M059J (cell line): ENCODE data around the gene ARL3. TPM values are rescaled to one million over a fixed set of nuclear protein-coding genes. Genes with fewer than 3 reads are reported as not detected.
"Not testable (repeated sequence)": the region's sequence is repeated elsewhere in the genome, so short reads cannot be mapped to it uniquely, and the experiment has no call there.

Experiments used
- DNase-seq: peaks from one replicate; pipeline ENCODE4 v3.0.0-alpha.2; 2012; ENCODE audit warnings: low read depth
- total RNA-seq: library from RNA; depleted of rRNA; stranded (reverse); fragments of >200 nt; shearing (Covaris generic); gene quantifications from 2 replicates; pipeline ENCODE4 v1.2.3, GENCODE V29; 2014

Gene ARL3
- total RNA-seq, 1 experiment from 2014 or later = 11.9 TPM

DNA sequence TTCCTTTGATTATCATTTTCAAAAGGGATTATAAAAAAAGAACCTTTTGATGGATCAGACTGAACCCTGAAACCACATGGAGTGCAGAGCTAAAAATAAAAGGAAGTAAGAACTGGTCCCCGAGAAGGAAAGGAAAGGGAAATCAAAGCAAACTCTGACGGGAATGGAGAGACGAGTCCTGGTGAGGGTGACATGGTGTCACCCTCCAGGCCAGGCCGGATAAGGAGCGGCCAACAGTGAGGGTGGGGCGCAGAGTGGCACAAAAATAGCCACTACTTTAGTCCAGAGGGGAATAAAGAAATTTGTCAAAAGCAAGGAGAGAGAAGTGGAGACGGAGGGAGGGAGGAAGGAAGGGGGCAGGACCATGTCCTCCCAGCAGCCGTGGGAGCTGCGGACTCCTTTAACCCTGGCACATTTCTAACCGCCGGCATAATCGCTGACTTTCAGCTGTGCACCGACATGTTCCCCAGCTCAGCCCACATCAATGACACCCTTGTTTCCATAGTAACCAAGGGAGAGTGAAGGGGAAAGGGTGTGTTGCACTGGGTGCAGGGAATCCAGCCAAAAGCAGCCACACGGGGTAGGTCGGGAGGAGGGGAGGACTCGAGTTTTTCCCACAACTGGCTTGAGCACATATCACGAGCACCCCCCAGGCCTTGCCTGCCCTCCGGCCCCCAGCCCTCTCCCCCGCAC, 40.2 kb downstream of the ARL3 start:
- DNase-seq = no peak

DNA sequence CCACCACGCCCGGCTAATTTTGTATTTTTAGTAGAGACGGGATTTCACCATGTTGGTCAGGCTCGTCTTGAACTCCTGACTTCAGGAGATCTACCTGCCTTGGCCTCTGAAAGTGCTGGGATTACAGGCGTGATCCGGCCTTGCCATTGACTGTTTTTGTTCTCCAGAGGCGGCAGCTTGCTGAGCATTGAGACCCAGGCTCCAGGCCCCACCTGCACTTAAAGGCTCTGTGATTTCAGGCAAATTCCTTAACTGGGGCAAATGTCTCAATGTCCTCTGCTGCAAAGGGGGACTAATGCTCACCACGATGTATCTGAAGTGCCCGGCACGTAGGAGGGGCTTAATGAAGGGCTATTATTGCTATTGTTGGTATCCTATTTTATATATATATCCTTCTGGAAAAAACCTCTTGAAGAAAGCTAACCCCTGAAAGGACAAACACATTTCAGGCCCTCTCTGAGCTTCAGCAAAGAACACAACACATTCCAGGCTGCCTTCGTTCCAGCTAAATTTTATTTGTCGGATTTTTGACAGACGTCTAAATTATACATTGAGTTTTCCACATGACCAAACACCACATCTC, 40.9 kb downstream of the ARL3 start:
- no peak for DNase-seq

DNA sequence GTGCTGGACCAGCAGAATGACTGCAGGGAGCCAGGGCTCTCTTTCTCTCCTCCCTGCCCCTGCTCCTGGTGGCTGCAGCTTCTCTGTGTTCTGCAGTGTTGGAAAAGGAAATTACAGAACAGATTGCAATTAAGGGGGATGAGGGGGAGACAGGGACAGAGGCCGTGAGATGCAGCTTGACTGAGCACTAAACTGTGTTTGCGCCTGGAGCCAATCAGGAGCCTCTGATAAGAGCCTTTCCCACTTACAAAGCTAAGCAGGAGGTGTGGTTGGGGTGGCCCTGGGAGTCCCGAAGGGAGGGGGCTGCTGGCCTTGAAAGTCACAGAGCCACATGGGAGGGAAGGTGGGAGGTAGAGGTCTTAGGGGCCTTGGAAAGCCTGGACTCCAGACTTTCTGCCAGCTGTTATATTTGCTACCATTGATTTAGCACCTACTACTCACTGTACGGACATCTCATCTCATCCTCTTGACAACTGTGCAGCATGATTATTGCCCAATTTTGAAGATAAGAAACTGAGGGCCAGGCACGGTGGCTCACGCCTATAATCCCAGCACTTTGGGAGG, 43.2 kb downstream of the ARL3 start:
- DNase-seq = no peak

DNA sequence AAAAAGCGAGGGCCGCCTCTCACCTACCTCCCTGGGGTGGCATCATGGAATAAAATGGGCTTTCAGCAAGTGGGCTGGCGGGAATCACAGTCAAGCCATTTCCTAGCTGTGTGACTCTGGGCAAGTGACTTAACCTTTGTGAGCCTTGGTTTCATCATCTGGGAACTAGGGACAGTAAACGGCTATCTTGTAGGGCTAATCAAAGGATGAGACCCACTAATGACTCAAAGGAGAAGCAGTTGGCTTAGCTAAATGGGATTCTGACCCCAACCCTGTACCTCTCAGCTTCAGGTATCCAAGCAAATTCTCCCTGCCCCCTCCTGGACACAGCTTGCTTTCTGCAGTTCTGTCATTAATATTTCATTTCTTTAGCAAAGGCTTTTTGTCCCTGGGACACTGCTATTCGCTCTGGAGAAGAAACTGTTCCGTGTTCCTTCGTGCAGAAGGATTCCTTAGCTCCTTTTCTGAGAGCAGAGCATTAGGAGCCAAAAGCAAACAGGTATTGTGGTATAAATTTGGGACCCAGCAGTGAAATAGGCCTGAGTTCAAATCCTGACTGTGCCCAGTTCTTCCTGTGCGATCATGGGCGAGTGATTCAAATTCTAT, 44.0 kb downstream of the ARL3 start:
- DNase-seq = no peak

DNA sequence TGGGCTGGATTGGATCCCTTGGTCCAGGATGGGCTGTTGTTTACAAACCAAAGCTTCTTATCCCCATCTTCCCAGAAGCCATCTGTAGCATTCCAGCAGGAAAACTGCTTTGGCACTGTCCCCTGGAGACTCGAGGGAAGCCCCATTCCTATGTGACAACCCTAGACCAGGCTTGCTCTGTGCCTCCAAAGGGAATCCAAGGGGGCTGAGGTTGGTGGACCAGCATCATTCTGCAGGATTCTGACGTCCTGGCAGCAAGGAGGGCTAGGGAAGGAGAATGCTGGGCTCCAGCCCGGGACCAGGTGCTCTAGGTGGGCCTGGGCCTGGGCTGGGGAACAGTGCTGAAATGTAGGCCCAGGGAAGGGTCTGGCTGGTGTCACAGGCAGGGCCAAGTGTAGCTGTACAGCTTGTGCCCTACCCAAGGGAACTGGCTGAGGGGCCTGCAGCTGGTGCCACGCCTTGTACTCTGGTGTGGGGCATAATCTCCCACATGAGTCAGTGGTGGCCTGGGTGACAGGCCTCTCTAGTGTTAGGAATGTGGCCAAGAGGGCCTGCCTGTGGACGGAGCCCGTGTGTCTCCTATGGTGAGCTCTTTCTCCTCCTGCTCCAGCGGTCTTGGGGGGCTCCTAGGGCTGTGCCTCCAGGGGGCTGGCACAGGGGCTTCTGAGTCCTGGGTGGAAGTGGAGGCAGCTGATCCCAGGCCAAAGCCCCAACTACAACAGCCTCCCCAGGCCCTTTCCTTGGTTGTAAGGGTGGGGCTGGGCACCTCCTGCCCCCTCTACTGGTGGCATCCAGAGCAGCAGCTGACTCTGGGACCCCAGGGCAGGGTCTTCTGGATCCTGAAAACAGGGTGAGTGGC, 44.8 kb downstream of the ARL3 start:
- peak; percentile 74 for DNase-seq

DNA sequence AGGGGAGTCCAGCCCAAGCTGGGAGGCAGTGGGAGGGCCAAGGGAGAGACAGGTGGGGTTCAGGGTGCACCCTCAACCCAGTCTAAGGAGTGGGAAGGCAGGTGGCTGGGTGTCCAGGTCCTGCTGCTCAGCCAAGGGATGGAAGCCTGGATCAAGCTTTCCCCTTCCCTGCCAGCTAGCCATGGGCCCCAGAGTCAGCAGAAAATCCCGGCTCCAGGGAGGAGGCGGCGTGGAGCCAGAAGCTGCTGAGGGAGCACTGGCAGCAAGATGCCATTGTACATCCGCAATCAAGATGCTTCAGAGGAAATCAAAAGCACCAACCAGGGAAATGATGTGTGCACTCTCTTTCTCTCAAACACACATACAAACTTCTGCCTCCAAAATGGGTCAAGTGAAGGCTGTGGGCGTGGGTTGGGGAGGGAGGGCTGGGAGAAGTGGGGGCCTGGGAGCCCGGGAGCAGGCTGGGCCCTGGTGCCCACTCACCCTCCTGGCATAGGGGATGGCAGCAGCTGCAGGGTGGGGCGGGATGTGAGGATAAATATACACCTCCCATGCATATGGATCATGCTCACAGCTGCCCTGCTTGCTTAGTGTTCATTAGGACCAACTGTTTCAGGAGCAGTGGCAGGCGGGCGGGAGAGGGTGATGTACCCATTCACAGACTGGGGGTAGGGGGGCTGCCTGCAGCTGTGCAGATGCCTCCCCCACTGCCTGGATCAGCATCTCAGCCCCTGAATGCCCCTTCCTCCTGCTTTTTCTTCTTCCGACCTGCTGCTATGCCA, 45.7 kb downstream of the ARL3 start:
- DNase-seq = no peak

DNA sequence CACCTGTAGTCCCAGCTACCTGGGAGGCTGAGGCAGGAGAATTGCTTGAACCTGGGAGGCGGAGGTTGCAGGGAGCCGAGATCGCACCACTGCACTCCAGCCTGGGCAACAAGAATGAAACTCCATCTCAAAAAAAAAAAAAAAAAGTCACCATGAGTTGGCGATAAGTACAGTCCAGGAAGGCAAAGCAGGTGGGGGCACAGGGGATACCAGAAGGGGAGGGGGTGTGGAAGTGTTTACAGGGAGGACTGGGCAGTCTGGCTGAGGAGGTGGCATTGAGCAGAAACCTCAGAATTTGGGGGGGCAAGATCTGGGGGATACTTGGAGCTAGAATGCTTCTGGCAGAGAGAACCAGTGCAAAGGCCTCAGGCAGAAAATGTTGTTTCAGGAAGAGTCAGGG, 46.8 kb downstream of the ARL3 start:
- DNase-seq = not testable (repeated sequence)

DNA sequence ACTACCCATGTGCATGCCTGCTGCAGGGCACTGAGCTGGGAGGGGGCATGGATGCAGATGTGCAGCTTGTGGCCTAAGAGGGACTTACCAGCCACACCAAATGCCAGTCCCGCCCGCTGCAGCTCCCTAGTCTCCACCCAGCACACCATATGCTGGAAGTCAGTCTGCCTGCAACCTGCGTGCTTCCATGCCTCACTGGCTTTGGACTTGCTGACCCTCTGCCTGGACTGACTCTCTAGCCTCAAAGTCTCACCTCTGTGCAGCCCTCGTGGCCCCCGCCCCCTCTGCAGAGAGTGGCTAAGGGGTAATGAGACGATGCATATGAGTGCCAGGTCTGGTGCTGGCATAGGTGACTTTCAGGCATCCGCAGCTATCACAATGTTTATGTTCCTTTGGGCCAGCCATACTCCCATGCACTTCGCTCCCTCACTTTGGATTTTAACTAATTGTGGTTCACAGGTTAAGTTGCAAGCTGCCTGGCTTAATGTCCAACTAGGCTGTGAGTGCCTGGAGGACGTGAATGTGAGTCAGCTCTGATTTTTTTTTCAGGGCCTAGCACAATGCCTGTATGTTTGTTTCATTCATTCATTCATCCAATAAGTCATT, 48.2 kb downstream of the ARL3 start:
- no peak for DNase-seq

DNA sequence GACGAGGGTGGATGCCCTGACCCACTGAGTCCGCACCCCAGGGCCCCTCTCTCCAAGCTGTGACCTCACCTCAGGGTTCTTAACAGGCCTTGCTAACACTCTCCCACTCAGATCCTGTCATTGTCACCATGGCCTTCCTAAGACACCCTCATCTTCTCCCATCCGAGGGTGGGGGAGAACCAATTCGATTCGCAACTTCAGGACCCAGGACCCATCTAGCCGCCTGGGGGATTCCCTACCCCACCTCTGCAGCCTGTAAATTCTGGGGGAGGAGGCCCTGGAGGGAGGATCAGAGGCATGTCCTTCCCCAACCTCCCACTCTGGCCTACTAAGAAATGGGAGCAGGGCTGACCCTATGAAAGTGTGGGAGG, 52.6 kb downstream of the ARL3 start:
- DNase-seq = no peak

DNA sequence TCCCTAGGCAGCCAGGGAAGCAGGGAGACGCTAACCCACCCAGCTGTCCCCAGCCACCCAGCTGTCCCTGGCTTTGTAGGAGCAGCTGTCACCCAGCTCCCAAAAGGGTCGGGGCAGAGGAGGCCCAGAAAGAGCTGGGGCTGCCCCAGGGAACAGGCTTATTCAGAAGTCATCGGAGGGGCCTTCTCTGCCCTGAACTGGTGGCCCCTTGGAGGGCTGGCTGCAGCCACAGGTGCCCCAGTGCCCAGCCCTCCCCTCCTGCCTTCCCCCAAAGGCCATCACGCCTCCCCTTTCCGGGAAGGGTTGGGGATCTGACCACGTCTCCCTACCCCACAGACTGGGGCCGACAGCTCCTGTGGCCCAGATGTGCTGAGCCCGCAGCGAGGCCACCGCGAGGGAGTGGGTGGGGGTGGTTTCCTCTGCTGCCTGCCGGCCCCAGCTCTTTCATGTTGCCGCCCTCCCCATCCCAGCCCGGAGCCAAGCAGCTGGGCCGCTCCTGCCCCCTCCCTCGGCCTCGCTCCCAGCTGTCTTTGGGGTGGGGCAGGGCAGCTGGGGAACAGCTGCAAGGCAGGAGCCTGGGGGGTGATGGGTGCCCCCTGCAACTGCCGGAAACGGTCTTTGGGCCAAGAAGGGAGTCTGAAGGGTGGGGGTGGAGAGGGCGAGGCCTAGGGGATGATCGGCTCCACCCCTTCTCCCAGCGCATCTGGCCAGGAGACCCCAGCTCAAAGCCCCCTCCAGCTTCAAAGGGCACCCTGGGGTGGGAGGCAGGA, 53.1 kb downstream of the ARL3 start:
- no peak for DNase-seq

DNA sequence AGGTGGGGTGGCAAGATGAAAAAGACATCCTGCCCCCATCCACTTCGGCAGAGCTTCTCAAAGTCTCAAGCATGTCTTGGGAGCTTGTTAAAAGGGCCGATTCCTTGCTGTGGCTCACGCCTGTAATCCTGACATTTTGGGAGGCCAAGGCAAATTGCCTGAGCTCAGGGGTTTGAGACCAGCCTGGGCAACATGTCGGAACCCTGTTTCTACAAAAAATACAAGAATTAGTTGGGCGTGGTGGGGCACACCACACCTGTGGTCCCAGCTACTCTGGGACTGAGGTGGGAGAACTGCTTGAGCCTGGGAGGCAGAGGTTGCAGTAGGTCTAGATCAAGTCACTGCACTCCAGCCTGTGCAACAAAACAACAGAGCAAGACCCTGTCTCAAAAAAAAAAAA, 55.4 kb downstream of the ARL3 start:
- DNase-seq = no peak

DNA sequence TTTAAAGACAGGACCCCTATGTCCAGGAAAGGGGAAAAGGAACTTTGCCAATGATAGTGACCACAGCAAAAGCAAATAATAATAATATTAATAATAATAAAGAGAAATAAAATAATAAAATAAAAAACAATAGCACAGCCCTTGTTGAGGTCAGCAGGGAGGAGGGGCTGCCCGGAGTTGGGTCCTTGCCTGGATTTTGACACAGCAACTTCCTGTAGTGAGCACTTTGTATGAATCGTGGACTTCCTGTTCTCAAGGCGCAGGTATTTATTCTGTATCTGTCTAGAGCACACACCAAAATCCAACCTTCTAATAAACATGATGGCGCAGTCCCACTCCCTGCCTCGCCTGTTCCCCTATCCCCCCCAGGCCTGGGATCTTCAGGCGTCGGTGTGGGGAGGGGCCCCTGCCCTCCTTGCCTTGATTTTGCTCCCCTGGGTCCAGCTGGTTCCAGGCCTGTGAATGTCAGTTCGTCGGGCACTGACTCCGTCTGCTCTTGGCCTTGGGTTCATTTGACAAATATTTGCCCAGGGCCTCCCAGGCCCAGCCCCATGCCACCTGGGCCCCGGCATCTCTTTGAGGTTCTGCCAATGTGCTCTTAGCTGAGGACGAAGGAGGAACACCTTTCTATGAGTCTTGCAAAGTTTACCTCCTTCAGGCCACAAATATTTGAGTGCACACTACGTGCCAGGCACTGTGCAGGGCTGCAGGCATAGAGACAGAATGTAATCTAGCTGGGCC, 56.0 kb downstream of the ARL3 start:
- no peak for DNase-seq

DNA sequence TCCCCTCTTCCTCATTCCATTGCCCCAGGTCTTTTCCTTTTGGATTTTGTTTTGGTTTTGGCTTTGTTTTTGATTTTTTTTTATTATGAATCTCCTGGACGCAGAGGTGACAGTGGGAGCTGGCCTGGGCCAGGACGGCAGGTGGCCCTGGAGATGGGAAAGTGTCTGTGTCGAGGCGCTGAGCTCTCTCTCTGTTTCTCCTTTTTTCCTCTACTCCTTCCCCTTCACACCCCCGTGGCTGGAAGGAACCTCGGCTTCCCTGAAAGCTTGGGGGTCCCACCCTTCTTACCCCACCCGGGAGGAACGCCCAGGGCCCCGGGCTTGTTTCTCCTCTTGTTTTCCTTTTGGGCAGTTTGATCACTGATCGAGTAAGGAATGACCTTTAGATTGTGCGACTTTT, 56.7 kb downstream of the ARL3 start:
- DNase-seq = no peak

DNA sequence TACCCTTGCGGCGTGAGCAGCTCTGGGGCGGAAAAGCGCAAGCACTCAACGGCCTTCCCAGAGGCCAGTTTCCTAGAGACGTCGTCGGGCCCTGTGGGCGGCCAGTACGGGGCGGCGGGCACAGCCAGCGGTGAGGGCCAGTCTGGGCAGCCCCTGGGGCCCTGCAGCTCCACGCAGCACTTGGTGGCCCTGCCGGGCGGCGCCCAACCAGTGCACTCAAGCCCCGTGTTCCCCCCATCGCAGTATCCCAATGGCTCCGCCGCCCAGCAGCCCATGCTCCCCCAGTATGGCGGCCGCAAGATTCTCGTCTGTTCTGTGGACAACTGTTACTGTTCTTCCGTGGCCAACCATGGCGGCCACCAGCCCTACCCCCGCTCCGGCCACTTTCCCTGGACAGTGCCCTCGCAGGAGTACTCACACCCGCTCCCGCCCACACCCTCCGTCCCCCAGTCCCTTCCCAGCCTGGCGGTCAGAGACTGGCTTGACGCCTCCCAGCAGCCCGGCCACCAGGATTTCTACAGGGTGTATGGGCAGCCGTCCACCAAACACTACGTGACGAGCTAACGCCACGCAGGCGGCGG, 57.3 kb downstream of the ARL3 start:
- DNase-seq = no peak

DNA sequence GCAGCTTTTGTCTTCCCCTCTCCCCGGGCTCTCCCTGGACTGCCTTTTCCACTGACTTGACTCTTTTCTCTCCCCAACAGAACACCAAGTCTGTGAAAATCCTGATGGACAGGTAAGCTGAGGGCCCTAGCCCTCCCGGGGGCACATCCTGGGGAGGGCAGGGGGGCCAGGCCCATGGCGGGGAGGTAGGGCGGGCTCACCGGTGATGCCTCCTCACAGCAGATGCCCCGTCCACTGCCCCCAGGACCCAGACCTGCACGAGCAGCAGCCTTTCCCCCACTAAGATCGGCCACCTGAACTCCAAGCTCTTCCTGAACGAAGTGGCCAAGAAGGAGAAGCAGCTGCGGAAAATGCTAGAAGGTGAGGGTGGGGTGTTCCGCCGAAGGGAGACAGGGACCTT, 58.2 kb downstream of the ARL3 start:
- DNase-seq = no peak

DNA sequence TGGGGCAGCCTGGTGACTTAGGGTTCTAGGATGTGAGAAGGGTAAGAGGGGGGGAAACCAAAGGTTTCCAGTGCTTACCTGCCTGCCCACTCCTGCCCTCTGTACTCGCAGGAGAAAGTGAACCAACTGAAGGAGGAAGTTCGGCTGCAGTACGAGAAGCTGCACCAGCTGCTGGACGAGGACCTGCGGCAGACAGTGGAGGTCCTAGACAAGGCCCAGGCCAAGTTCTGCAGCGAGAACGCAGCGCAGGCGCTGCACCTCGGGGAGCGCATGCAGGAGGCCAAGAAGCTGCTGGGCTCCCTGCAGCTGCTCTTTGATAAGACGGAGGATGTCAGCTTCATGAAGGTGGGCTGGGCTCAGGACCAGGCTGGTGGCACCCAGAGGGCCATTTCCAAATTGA, 59.2 kb downstream of the ARL3 start:
- no peak for DNase-seq

DNA sequence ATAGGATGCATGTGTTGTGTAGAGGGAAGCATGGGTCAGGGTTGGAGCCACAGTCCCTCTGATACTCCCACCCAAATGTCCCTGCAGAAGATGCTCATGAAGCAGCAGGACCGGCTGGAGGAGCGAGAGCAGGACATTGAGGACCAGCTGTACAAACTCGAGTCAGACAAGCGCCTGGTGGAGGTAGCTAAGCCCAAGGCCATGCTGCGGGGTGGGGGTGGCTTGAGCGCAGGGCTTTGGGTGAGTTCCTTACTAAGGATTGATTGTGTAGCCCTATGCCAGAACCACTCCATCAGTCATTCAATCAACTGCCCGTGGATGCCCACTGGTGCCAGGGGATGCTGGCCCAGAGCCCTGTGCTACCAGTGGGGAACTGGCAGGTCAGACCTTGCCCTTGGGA, 59.6 kb downstream of the ARL3 start:
- DNase-seq = no peak

DNA sequence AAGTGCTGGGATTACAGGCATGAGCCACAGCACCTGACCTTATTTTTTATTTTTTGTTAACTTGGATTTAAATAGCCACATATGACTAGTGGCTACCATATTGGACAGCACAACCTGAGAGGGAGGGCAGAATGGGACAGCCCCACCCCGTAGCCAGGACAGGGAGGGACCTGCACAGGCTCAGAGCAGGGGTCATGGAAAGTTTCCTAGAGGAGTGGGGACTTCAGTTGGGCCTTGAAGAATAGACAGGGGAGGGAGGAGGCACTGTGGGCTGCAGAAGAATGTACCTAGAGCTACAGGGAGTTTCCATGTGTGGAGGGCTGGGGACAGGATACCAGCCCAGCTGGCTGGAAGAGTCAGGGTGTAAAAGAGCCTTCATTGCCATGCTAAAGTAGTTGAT, 61.1 kb downstream of the ARL3 start:
- no peak for DNase-seq
